NCI-H146 (cell line): ENCODE results near the gene C16orf95.

Source experiments
- DNase-seq: peaks from one replicate; lab custom pipeline; 2025; lab: John Stamatoyannopoulos, UW

C16orf95 gene

DNA sequence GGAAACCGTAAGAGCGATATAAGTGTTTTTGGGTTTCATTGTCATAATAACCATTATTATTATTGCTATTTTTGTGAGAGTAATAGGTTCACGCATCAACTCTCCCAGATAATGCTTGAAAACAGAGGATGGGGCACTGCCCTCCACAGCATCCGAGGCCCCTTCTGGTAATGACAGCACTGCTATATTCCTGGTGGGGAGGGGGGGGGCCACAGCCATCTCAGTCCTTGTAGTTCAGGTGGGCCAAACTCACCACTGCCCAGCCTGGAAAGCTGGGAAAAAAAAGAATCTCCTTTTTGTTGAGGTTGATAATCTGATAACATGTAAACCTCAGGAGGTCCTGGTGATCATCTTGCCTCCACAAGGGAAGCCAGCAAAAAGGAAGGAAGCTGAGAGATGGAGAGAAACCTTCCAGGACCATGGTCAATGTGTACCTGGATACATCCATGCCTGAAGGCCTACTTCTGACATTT is 706 bp downstream of the C16orf95 start:
- DNase-seq, result no peak

DNA sequence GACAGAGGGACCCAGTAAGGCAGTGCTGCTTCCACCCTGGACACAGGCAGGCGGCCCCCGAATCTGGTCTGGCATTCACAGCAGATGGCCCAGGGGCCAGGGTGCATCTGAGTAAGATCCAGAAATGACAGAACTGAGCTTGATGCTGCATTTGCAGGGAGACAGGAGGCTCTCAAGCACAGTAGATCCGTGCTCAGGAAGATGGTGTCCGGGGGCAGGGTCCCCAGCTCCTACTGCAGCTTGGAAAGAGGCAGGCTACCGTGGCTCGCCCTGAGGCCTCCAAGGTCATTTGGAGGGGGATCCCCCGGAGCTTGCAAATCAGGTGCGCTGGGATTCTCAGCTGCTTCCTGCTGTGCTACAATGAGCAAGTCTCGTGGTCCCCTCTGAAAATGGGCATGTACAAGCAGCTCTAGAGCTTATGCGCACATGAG is 2.2 kb downstream of the C16orf95 start:
- no peak for DNase-seq

DNA sequence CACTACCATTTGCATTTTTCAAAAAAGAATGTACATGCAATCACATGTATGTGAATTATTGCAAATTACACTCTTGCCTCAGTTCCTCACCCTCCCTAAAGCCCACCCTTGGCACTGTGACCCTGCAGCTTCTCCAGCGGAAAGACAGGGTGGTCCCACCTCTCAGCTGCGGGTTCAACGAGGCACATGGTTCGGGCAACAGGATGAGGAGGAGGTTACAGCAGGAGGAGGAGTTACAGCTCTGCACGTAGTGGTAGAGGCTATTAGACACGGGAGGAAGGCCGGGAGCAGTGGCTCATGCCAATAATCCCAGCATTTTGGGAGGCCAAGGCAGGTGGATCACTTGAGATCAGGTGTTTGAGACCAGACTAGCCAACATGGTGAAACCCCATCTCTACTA is 5.2 kb downstream of the C16orf95 start:
- DNase-seq, result no peak

DNA sequence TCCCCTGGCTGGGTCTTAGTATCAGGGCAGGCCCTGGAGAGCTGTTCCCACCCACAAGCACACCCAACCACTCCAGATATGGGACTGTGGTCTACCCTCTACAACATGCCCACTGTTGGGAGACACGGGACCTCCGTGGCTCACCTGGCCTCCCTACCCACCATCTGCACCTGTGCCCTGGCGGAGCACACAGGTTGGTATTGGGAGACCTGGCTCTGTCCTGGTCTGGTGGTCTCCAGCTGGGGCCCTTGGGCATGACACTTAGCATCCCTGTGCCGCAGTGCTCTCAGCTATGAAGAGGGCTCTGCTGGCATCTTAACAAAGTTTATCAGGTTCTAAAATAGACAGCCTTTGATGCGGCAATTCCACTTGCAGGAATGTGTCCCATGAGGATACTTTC is 5.8 kb downstream of the C16orf95 start:
- DNase-seq, result no peak

DNA sequence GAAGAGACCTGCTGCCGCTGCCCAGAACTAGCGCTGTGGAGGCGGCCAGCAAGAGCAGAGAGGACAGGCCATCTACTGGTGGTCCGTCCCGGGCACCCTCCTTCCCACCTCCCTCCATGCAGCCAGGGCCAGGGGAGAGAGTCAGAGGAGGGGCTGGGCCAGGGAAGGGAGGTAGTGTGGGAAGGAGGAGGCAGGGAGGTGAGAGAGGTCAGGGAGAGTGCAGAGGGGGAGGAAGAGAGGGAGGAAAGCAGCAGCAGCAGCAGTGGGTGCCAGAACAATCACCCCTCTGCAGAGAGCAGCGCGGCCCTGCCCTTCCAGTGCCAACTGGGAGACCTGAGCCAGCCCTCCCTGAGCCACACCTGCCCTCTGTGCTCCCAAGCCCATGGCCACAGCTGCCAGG is 6.6 kb downstream of the C16orf95 start:
- no peak for DNase-seq

DNA sequence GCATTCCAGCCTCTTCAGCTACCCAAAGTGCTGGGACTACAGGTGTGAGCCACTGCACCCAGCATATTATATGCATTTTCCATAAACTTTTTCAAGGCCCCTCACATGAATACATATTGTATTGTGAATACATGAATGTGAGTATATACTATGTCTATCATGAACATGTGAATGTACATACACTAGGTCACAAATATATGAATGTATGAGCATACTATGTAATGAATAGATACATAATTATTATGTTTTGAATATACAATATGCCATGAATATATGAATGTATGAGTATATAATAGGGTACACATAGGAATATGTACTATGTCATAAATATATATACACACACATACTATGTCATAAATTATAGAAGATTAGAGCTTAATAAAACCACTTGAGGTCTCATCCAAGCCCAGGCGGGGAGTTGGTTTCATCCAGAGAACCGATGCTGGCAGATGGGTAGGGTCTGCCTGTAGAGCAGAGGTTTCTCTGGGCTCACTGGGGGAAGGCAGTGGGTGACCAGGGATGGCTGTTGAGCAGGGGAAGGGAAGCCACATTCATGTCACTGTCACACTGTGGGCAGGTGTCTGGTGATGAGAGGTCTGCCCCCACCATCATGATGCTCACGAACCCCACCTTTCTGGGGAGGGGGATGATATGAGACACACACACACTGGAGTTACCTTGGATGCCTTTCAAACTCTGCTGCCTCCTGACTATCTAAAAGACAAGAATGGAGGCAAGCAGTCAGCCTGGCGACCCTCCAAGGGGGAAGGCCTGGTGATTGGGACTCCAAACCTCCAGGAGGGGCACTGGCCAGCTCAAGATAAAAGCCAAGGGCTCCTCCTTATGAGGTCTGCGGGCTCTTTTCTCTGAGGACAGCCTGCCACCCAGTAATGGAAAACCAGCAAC is 7.3 kb downstream of the C16orf95 start:
- DNase-seq, result no peak

DNA sequence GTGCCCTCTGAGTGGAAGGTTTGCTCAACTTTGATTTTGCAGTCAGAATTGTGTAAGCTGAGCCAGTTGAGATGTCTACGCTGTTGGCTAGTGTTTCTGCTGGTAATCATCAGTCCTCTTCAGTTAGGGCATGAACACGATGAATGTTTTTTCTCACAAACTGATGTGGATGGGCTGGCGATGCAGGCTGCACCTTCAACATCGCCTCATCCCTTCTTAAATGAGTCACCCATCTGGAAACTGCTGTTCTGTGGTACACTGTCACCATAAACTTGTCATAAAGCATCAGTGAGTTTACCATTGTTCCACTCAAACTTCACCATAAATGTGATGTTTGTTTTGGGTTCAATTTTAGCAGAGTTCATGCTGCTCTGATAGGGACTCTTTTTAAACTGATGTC is 8.4 kb downstream of the C16orf95 start:
- no peak for DNase-seq

DNA sequence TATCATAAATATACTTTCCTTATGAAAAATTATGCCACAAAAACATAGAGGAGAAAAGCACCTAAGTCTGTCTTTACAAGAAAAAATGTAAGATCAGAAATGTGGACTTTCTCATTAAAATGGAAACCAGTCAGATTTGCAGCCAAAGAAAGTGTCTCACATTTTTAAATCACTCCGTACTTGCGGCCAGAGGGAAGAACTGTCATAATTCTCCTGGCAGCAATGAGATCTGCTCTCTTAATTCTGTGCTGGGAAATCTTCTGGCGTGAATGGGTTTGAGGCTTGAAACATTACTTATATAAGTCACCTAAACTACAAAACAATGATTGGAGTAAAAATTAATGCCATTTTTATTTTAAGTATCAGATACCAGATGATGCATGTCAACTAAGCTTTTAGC is 10.7 kb downstream of the C16orf95 start:
- no peak for DNase-seq

DNA sequence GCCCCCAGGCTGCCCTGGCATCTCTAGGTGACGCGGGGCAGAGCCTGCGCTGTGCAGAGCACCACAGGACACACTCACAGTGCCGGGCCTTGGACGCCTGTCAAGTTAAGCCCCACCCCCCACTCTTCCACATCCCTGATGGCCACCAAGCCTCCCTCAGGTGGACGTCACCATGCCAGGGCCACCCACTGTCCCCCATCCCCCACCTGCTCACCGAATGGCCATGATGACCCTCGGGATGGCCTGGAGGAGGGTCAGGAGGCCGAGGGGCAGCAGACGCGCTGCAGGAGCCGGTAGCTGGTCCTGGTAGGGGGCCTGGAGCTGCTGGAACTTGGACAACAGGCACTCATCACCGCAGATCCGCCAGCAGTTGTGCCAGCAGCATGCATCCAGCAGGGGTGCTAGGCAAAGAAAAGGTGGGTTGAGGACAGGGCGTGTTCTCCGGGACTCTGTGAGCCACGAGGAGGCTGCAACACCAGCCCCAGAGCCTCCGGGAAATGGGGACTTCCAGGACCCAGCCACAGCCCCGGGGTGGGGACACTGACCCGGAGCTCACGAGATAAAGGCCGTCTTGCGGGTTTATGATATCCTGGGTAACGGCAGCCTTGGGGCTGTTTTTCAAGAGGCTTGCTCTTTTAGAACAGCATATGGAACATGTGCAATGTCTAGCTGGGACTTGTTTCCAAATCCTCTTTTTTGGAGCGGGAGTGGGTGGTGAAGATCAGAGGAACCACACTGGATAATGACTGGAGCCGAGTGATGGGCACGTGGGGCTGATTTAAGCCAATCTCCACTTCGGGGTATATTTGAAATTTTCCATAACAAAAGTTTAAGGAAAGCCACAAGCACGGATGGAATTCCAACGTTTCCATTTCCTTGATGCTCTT is 11.4 kb downstream of the C16orf95 start:
- DNase-seq, result peak; percentile 79

DNA sequence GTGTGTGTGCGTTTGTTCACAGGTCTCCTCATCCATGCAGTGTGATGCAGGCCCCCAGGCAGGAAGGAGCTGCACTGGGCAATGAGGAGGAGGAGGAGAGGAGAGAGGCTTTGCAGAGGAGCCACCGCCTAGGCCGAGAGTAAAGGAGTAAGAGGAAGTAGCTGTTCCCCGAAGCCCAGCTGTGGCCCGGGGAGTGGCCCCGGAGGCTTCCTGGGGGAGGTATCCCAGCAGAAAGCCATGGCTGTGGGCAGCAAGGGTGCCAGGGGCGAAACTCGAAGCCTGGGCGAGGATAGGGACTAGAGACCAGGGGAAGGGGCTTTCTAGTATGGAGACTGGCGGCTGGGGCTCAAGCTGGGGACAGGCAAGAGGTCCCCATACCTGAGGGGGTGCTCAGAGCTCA is 12.2 kb downstream of the C16orf95 start:
- DNase-seq, result no peak

DNA sequence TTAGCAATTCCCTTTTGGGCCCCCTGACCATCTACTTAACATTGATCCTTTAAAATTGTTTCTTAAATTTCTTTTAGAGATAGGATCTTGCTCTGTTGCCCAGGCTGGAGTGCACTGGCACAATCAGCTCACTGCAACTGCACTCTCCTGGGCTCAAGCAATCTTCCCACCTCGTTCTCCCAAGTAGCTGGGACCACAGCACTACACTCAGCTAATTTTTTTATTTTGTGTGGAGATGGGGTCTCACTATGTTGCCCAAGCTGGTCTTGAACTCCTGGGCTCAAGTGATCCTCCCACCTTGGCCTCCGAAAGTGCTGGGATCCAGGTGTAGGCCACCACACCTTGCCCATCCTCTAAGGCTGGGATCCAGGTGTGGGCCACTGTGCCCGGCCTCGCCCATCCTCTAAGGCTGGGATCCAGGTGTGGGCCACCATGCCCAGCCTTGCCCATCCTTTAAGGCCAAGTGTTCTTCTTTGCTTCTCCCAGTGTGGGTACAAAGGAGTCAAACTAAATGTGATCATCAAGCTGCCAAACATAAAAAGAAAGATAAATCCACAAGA is 13.2 kb downstream of the C16orf95 start:
- DNase-seq, result no peak

DNA sequence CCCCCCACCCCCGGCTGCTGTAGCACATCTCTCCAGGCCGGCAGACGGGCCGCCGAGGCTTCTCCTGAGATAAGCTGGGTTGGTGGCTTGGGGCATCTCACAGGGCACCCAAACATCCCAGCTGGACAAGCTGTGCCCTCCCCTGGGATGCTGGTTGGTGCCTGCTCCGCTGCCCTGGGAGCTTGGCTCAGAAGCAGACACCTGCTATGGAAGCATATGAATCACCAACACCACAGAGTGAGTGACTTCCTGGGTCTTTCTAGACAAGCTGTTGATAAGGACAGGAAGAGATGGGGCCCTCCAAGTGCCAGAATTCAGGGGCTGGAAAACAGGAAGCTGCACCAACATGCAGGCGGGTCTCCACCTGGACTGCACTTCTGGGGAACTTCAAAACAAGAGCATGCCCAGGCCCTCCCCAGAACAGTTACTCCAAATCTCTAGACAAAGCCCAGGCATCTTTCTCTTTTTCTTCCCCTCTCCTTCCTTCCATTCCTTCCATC is 13.7 kb downstream of the C16orf95 start:
- DNase-seq, result no peak

DNA sequence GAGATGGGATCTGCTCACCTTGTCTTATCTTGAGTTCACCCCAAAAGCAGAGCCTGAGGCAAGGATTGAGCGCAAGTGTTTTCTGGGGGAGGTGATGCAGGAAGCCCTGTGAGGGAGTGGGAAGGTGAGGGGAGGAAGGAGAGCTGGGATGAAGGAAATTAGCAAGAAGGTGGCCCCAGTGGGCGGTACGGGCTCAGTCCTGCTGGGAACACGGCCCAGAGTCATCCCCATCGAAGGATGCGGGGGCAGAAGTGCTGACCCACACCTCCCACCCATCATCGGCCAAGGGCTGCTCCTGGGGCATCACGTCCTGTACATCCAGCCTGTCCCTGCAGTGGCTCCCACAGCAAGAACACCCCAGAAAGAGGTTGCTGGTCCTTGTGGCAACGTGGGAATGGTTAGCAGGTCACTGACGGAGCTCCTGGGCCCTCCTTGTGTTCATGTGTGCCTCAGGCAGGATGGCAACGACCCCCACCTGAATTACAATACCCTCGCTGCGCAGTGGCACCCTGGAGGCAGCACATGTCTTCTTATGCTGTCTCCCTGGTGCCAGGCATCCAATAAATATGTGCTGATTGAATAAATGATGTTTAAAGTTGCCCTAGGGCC is 18.2 kb downstream of the C16orf95 start:
- no peak for DNase-seq

DNA sequence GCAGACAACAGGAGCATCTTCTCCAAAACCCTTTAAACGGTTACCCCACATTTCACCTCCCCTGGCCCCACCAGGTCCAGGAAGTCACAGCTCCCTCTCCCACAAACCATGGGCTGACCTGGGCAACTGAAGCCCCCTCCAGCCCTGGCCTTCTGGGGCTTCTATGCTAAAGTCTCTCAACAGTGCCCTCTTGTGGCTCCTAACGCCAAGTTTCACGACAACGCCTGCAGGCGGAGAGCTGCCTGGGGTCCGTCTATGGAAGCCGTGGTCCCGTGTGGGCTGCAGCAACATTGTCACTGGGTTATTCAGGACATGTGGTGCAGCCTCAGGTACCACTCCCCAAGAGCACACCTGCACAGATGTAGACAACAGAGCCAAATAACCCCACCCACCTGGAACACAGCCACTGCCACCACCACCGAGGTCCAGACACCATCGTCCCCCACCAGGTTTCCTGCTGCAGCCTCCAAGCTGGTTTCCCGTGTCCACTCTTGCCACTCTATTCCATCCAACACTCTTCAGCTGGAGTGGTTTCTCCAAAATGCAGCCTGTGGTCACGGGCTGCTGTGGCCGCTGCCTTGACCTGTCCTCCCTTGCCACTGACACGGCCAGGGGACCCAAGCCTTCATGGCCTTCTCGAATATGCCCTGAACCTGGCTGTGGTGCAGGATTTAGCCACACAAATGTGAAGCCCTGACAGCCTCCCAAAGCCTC is 19.1 kb downstream of the C16orf95 start:
- no peak for DNase-seq

DNA sequence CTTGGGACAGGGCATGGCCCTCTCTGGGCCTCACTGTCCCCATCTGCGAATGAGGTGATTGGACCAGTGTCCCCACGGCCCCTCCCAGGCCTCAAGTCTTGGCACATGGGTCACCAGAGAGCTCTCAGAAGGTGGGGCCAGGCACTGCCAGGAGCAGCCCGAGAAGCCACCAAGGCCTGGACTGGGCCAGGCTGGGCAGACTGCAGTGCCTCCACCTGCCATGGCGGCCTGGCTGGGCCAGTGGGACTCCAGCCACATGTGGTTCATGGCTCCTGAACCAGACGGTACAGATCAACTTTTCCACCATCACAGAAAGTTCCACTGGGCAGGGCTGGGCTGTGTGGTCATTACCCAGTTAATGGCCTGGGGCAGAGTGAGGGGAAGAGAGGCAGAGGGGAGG is 19.8 kb downstream of the C16orf95 start:
- DNase-seq, result no peak

DNA sequence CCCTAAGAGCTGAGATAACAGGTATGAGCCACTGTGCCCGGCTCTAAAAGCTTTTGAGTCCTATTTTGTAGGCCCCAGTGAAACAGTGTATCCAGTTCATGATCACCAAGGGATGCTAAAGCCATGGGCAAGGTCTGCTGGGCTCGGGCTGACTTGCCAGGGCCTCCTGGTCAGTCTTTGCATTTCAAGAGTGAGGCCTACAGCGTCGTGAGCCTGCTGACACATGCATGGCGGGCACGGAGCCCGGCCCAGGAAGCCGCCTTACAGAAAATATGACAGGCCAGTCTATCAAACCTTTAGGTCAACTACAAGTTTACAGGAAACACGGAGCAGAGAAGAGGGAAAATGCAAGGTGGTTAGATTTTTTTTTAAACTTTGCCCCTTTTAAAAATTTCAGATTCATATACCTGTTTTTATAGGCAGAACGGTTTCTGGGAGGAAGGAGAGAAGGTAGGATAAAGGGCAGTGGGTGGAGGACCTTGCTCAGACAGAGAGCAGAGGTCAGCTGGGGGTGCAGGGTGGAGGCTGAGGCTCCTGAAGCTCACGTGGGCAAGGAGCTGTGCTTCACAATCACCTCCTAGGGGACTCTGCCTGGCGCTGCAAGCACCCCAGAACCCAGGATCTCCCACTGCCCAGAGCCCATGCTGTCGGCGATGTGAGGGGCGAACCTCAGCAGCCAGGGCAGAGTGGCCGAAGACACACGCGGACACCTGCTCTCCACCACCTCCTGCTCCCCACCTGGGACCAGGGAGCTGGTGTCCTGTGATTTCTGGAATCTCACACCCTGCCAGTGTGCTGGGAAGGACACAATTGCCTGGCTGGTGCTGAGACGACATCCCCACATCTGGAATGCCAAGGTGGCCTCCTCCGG is 21.3 kb downstream of the C16orf95 start:
- DNase-seq, result no peak

DNA sequence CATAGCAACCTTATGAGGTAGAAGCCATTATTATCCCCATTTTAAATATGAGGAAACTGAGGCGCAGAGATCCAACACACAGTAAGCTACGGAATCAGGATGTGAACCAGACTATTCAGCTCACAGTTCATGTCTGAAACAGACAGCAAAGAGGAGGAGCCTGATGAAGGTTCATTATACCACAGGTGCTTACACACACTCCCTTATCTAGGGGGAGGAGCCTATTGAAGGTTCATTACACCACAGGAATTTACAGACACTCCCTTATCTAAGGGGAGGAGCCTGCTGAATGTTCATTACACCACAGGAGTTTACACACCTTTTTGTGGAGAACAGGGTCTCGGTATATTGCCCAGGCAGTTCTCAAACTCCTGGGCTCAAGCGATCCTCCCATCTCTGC is 21.9 kb downstream of the C16orf95 start:
- no peak for DNase-seq

DNA sequence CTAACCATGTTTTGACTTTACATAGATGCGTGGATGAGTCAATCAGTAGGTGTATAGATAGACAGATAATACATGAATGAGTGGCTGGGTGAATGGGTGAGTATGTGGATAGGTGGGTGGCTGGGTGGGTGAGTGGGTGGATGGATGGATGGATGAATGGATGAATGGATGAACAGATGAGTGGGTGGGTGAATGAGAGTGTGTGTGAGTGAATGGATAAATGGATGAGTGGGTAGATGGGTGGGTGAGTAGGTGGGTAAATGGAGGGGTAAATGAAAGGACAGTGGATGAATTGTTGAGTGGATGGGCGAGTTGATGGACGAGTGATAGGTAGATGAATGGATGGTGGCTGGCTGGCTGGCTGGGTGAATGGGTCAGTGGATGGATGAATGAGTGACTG is 23.2 kb downstream of the C16orf95 start:
- no peak for DNase-seq

DNA sequence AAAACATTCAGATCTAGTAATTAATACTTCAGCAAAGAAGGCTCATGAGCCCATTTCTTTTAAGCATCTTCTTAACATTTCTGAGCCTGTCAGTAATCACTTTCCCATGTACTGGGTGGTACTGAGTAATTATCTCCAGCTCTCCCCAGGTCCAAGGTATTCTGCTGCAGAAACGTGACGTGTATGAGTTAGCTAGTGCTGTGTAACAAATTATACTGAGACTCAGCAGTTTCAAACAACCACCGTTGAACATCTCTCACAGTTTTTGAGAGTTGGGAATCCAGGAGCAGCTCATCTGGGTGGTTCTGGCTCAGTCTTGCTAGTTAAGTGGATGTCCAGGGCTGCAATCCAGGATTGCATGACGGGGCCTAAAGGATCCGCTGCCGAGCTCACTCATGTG is 25.2 kb downstream of the C16orf95 start:
- DNase-seq, result no peak

DNA sequence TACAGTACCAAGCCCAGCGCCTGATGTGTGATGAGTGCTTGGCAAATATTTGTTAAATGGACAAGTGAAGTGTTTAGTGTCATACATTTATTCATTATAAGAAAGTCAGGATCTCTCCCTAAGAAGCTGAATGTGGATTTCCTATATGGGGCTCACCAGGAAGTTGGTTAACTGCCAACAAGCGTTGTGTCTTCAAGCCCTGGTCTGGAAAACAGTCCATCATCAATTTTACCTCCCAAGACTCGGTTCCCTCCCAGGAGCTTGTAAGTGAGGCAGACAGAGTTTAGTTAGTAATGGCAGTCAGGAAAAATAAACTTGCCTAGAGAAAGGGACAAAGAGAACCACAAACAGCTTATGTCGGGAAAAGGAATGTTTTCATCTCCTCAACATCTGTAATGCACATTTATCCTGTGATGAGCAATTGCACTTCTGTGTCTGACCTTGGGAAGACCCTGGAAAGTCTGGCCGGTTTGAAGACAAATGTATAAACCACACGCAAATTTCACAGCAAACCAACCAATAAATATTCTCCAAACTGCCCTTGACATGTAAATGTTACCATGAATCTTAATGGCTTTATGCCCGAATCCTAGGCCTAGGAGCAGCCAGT is 28.3 kb downstream of the C16orf95 start:
- no peak for DNase-seq
